HUES6 (cell line): Measurements from ENCODE around the gene GLB1L.
"Not testable (repeated sequence)": the region's sequence is repeated elsewhere in the genome, so short reads cannot be mapped to it uniquely, and the experiment has no call there.

Experiments
- H3K27ac ChIP-seq: 2 replicates; pipeline ENCODE4 v1.7.0; 2013; ENCODE audit warnings: low read depth, mild to moderate bottlenecking, low read length, inconsistent platforms
- H3K27me3 ChIP-seq: 2 replicates; pipeline ENCODE4 v1.6.1; 2013; ENCODE audit warnings: low read length; ENCODE audit not compliant: control insufficient read depth, insufficient read depth
- H3K36me3 ChIP-seq: 2 replicates; pipeline ENCODE4 v1.6.1; 2013; ENCODE audit warnings: low read length; ENCODE audit not compliant: control insufficient read depth, insufficient read depth
- H3K4me1 ChIP-seq: 2 replicates; pipeline ENCODE4 v1.6.1; 2013; ENCODE audit warnings: low read length; ENCODE audit not compliant: control insufficient read depth, insufficient read depth
- H3K4me3 ChIP-seq: 2 replicates; pipeline ENCODE4 v1.5.1; 2013; ENCODE audit warnings: low read depth, low read length
- H3K9ac ChIP-seq: one replicate; pipeline ENCODE4 v1.6.1; 2013; ENCODE audit warnings: mild to moderate bottlenecking, low read length
- H3K9me3 ChIP-seq: 2 replicates; pipeline ENCODE4 v1.6.1; 2013; ENCODE audit warnings: low read depth, low read length; ENCODE audit not compliant: control insufficient read depth, insufficient read depth

The GLB1L gene

DNA sequence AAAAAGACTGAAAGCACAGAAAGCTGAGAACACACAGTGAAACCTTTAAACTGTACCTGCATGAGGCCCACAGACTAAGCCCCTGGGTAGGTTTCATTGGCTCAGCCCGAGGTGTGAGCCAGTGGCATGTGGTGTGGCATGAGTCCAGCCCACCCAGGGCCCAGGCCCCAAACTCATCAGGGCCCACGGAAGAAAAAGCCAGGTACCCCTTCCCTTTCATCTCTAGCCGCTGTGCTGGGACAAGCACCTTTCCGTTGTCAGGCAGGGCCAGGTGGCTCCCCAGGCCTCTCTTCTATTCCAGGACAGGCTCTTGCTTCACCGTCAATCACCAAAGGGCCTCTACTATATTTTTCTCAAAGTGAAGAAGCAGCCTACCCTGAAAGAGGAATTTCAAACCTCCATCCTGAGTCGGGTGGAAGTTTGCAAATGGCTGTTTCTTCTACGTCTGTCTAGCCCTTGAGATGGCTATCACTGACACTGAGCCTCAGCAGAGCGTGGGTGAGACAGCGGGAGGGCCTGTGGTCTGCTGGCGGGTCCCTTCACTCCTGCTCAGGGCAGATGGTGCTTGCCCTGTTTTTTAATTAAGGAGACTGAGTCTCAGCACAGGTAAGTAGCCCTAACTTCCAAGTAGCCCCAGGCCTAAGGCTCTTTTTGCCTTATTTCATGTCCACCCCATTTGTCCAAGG is 42.5 kb upstream of the GLB1L start:
- no peak overlapping the region for H3K9ac ChIP-seq
- H3K9me3 ChIP-seq: no peaks in the 10 kb centered on the region
- H3K4me3 ChIP-seq: no peak overlapping the region
- H3K27me3 ChIP-seq: no peaks in the 10 kb centered on the region
- no peak overlapping the region for H3K27ac ChIP-seq
- H3K4me1 ChIP-seq: peaks cover 11% of the 10 kb centered on the region
- H3K36me3 ChIP-seq: peaks cover 15% of the 10 kb centered on the region

DNA sequence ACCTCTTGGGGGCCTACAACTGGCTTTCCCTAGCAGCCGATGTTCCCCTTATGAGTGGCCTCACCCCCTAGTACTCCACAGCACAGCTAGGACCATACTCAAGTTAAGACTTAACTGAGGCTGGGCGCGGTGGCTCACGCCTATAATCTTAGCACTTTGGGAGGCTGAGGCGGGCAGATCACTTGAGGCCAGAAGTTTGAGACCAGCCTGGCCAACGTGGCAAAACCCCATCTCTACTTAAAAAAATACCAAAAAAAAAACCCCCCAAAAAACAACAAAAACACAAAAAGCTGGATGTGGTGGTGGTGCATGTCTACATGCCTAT is 41.8 kb upstream of the GLB1L start:
- not testable (repeated sequence) for H3K9ac ChIP-seq, H3K9me3 ChIP-seq, H3K27me3 ChIP-seq, H3K4me3 ChIP-seq, H3K27ac ChIP-seq
- Histone ChIP-seq H3K4me1 (peaks cover 11% of the 10 kb centered on the region), H3K36me3 (peaks cover 18% of the 10 kb centered on the region)

GRCh38 chr2:219286436-219287115 is 41.3 kb upstream of the GLB1L start:
- Histone ChIP-seq H3K9me3 (no peaks in the 10 kb centered on the region), H3K27me3 (no peaks in the 10 kb centered on the region), H3K27ac (no peak overlapping the region), H3K4me1 (peaks cover 11% of the 10 kb centered on the region), H3K4me3 (0 out of 2 replicates have a peak overlapping the region, but pooled peaks have one; percentile 21), H3K9ac (no peak overlapping the region), H3K36me3 (peaks cover 22% of the 10 kb centered on the region)

GRCh38 chr2:219285894-219286425 is 40.7 kb upstream of the GLB1L start:
- 0 out of 2 replicates have a peak overlapping the region, but pooled peaks have one; percentile 21 for H3K4me3 ChIP-seq
- no peak overlapping the region for H3K27ac ChIP-seq
- no peak overlapping the region for H3K9ac ChIP-seq
- peaks cover 24% of the 10 kb centered on the region for H3K36me3 ChIP-seq
- peaks cover 11% of the 10 kb centered on the region for H3K4me1 ChIP-seq
- H3K9me3 ChIP-seq: no peaks in the 10 kb centered on the region
- H3K27me3 ChIP-seq: no peaks in the 10 kb centered on the region

GRCh38 chr2:219285373-219285735 is 40.1 kb upstream of the GLB1L start:
- H3K9ac ChIP-seq: no peak overlapping the region
- H3K27ac ChIP-seq: no peak overlapping the region
- H3K4me3 ChIP-seq: no peak overlapping the region
- H3K9me3 ChIP-seq: no peaks in the 10 kb centered on the region
- H3K36me3 ChIP-seq: peaks cover 24% of the 10 kb centered on the region
- H3K27me3 ChIP-seq: no peaks in the 10 kb centered on the region
- peaks cover 13% of the 10 kb centered on the region for H3K4me1 ChIP-seq

- Histone ChIP-seq H3K27ac (no peak overlapping the region), H3K9ac (no peak overlapping the region), H3K9me3 (no peaks in the 10 kb centered on the region), H3K27me3 (no peaks in the 10 kb centered on the region), H3K36me3 (peaks cover 24% of the 10 kb centered on the region), H3K4me1 (peaks cover 19% of the 10 kb centered on the region), H3K4me3 (no peak overlapping the region)
Observed at GRCh38 chr2:219284501-219285372, 39.5 kb upstream of the GLB1L start.

GRCh38 chr2:219282943-219283581 is 37.8 kb upstream of the GLB1L start:
- peaks cover 27% of the 10 kb centered on the region for H3K4me1 ChIP-seq
- H3K27ac ChIP-seq: no peak overlapping the region
- H3K27me3 ChIP-seq: no peaks in the 10 kb centered on the region
- no peaks in the 10 kb centered on the region for H3K9me3 ChIP-seq
- peaks cover 24% of the 10 kb centered on the region for H3K36me3 ChIP-seq
- H3K9ac ChIP-seq: no peak overlapping the region
- no peak overlapping the region for H3K4me3 ChIP-seq

DNA sequence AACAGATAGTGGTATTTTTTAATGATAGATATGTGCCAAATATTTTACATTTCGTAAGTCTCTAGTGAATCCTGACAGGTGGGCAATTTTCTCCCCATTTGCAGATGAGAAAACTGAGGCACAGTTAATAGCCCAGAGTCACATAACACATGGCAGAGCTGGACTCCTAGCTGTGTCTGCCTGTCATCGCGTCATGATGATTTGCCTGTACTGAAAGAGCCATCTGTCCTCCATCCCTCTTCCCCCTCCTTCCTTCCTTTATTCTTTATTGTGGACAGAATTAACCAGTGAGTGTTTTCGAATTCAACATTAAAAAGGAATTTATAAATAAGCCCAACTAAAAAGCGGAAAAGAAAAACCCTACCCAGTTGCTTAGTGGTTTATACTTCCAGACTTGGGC is 37.1 kb upstream of the GLB1L start:
- peaks cover 32% of the 10 kb centered on the region for H3K4me1 ChIP-seq
- no peak overlapping the region for H3K9ac ChIP-seq
- peaks cover 24% of the 10 kb centered on the region for H3K36me3 ChIP-seq
- no peak overlapping the region for H3K4me3 ChIP-seq
- H3K9me3 ChIP-seq: no peaks in the 10 kb centered on the region
- H3K27me3 ChIP-seq: no peaks in the 10 kb centered on the region
- no peak overlapping the region for H3K27ac ChIP-seq

GRCh38 chr2:219281588-219281987 is 36.3 kb upstream of the GLB1L start:
- H3K9ac ChIP-seq: no peak overlapping the region
- H3K9me3 ChIP-seq: no peaks in the 10 kb centered on the region
- peaks cover 24% of the 10 kb centered on the region for H3K36me3 ChIP-seq
- no peak overlapping the region for H3K4me3 ChIP-seq
- no peak overlapping the region for H3K27ac ChIP-seq
- H3K27me3 ChIP-seq: no peaks in the 10 kb centered on the region
- peaks cover 31% of the 10 kb centered on the region for H3K4me1 ChIP-seq

DNA sequence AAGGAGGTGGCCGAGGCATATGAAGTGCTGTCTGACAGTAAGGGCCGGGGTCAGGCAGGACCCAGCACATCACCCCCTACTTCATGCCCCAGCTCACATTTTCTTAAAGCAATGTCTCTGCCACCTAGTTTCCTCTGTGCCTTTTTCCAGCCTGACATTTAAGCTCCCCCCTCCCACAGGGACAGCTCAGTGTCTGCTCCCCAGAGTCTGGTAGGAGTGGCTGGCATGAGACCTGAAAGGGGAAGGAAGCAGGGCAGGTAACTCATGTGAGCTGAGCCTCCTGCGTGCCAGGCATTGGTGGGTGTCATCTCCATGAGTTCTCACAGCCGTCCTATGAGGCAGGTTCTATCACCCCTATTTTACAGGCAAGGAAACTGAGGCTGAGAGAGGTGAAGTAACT is 35.4 kb upstream of the GLB1L start:
- Histone ChIP-seq H3K9me3 (no peaks in the 10 kb centered on the region), H3K36me3 (peaks cover 24% of the 10 kb centered on the region), H3K27me3 (no peaks in the 10 kb centered on the region), H3K4me3 (no peak overlapping the region), H3K9ac (no peak overlapping the region), H3K4me1 (peaks cover 25% of the 10 kb centered on the region), H3K27ac (no peak overlapping the region)
